ENCODE results near the gene TRAF3IP3.
"Not testable (repeated sequence)": the region's sequence is repeated elsewhere in the genome, so short reads cannot be mapped to it uniquely, and the experiment has no call there.

TRAF3IP3 gene

DNA sequence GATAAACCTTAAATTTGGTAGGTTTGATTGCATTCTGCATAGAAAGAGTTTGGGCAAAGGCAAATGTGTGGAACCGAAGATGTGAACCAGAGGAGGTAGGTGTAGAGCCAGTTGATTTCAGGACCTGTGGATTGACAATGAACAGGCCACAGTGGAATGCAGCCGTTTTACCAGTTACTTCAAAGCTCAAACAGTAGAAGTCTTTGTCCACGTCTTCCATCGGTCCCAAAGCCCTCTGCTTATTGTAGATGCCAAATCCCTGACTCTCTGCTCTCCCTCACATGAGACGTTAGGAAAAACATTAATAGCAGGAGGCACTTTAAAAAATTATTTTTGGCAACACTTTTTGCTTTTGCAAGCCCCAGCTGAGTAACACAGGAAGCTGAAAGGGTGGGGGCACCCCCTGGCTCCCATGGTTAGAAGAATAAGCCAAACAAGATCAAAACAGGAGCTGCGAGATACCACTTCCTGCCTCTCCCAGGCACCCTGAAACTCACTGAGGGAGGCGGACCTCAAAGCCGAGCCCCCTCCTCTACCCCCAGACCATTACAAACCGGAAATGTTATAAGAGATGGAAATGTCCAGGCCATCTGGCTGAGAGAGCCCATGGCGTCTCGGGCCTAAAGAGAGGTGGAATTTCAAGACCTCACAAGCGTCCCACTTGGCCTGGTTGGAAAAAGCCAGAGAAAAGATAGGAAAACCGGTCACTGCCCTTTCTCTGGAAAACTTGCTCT lies 13.5 kb downstream of the TRAF3IP3 start:
- DNase-seq, result peak; percentile 85

GRCh38 chr1:209769971-209770370 lies 14.1 kb downstream of the TRAF3IP3 start:
- peak; percentile 48 for DNase-seq

GRCh38 chr1:209770636-209771415 lies 15.0 kb downstream of the TRAF3IP3 start:
- no peak for DNase-seq

GRCh38 chr1:209772126-209772525 lies 16.3 kb downstream of the TRAF3IP3 start:
- no peak for DNase-seq

GRCh38 chr1:209774592-209774991 lies 18.7 kb downstream of the TRAF3IP3 start:
- DNase-seq, result peak; percentile 51

DNA sequence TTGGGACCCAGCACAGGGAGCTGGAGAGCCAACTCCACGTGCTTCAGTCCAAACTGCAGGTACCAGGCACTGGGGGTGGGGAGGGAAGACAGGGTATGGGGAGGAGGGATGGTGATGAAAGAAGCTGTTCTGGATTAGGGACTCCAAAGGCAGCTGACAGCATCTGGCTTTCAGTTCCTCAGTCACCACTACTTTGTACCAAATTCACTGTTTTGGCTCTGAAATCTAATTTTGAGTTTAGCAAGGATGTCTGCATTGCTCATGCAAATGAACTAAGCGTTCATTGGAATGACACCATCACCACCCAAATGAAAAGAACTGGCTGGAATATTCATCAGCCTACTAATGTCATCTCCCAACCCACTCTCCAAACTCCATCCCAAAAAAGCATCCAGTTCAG lies 19.8 kb downstream of the TRAF3IP3 start:
- peak; percentile 60 for DNase-seq

DNA sequence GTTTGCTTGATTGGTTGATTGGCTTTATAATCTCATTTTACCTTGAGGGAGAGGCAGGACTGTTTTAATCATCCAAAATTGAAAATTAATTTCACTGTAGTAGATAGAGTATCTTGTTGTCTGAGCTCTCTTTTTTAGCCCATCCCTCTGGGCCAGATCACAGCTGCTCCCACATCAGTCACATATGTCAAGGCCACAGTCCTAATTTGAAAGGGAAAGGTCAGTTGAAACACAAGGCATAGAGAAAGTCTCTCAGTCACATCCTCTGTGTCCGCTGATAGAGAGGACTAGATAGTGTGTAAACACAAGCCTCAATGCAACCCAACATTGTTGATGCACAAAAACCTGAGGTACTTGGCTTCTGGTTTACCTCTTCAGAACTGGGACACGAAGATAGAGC lies 21.7 kb downstream of the TRAF3IP3 start:
- DNase-seq, result no peak

DNA sequence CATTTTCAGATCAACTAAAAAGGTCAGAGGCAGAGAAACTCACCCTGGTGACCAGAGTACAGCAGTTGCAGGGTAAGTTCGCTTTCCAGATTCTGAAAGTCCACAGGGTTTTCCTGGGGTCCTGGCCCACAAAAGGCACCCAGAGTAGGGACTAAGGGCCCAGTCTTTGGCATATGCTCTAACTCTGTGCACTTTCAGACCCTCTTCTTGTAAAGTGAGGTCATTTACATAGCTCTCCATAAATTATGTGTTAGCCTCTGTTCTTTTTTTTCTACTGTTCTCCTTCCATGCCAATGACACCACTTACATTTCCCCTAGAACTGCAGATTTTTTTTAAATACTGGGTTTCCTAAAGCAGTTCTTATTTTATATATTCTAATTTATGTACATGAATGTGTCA lies 22.2 kb downstream of the TRAF3IP3 start:
- DNase-seq, result no peak

DNA sequence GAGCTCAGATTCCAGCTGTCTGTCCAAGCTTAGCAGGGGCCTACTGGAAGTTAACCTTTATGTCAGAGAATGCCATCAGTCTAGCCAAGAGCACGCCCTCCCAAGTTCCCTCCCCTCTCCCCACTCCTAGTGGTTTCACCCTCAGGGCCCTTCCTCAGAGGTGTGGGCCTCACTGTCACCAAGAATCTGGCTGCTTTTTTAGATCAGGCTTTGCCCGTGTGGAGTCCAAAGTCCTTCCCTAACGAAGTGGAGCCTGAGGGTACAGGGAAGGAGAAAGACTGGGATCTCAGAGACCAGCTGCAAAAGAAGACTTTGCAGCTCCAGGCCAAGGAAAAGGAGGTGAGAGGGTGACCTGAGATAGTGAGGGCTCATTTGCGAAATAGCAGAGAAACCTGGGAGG lies 24.4 kb downstream of the TRAF3IP3 start:
- DNase-seq, result no peak

DNA sequence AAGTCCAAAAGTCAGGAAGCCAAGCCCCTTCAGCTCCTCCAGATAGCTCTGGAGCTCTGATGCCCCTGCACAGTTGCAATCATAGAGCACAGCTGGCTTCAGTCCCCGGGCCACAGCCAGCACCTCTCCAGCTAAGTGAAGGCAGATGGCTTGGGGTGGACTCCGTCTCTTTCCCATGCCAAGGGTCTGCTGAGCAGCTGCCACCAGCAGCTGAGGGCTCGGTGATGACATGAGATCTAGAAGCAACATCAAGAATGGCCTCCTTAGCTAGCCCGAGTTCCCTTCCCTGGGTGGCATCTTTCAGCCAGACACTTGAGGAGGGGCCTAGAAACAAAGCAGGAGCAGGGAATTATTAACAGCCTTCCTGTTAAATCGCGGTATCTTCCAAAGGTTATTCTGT lies 27.5 kb downstream of the TRAF3IP3 start:
- no peak for DNase-seq

GRCh38 chr1:209784265-209785169 lies 28.7 kb downstream of the TRAF3IP3 start, which contains the start of gene C1orf74:
Gene C1orf74 (minus strand): TSS chr1:209784559. CDS start chr1:209783634, 925 bp downstream.
- peak; percentile 99 for DNase-seq

DNA sequence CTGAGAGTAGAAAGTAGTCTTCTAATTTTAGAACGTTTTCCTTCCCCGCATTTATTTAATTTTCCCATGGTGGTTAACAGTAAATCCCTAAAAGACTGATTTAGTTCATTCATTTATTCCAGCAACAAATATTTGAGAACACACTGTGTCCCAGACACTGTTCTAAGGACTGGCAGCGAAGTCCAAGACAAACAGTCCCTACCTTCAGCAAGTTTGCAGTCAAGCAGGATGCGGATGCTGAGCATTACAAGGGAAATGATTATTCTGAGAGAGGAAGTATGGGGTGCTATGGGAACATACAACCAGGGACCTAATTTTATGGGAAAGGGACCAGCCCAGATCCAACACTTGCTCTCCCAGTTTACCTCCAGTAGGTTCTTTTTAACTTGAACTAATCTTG lies 29.7 kb downstream of the TRAF3IP3 start:
- no peak for DNase-seq

- DNase-seq, result no peak
These were observed 30.3 kb downstream of the TRAF3IP3 start for GRCh38 chr1:209786146-209786545.

GRCh38 chr1:209787551-209787950 lies 31.7 kb downstream of the TRAF3IP3 start:
- DNase-seq, result no peak

- no peak for DNase-seq
These were observed 33.4 kb downstream of the TRAF3IP3 start for GRCh38 chr1:209789245-209789644.

DNA sequence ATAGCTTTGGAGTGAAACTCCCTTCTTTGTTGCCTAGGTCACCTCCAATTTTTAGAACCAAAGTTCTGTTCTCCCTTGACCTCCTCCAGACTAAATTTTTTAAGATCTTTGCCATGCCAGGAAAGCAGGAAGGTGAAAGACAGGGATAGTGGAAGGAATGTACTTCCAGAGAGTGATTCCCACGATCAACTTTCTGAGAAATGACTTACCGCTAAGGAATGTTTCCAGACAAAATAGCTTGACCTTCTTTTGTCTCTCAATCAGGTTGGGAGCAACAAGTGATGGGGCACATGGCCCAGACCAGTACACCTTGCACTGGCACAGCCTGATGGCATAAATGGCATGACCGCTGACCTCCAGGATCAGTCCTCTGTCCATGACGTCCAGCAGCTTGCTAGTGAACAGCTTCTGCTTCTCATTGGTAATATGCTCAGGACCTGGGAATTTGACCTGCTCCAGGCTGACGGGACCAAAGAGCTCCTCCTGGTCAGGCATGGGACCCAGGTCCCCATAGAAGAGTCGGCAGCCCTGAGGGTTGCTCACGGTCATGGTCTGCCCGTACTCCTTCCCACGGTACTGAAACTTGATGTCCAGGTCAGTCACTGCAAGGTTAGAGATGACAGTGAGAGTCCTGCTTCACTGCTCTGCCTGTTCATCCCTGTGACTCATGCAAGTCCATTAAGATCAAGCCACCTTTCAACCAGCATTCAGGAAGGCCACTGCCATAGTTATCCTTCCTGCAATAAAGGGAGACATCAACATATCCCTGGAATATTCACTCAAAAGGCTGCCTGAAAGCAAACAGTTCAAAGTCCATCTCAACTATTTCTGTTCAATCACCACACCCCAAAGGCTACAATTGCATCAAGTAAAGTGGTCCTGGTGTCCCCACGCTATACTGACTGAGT lies 34.7 kb downstream of the TRAF3IP3 start:
- DNase-seq, result no peak

DNA sequence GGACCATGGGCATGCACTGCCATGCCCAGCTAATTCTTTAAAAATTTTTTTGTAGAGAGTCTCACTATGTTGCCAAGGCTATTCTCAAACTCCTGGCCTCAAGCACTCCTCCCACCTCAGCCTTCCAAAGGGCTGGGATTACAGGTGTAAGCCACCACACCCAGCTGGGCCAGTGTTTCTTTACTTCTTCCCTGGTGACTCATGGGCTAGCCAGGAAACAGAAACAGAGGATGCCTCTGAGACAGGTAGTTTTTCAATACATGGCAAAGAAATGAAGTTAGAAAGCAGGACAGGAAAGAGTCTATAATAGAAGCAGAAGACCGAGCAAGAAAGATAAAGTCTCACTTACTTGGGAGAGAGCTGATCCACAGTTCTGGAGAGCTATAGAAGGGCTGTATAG lies 36.1 kb downstream of the TRAF3IP3 start:
- no peak for DNase-seq

DNA sequence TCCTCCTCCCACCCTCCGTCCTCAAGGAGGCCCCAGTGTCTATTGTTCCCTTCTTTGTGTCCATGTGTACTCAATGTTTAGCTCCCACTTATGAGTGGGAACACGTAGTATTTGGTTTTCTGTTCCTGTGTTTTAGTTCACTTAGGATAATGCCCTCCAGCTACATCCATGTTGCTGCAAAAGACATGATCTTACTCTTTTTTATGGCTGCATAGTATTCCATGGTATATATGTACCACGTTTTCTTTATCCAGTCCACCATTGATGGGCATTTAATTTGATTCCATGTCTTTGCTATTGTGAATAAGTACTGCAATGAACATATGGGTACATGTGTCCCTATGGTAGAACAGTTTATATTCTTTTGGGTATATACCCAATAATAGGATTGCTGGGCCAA lies 37.9 kb downstream of the TRAF3IP3 start:
- DNase-seq, result not testable (repeated sequence)

DNA sequence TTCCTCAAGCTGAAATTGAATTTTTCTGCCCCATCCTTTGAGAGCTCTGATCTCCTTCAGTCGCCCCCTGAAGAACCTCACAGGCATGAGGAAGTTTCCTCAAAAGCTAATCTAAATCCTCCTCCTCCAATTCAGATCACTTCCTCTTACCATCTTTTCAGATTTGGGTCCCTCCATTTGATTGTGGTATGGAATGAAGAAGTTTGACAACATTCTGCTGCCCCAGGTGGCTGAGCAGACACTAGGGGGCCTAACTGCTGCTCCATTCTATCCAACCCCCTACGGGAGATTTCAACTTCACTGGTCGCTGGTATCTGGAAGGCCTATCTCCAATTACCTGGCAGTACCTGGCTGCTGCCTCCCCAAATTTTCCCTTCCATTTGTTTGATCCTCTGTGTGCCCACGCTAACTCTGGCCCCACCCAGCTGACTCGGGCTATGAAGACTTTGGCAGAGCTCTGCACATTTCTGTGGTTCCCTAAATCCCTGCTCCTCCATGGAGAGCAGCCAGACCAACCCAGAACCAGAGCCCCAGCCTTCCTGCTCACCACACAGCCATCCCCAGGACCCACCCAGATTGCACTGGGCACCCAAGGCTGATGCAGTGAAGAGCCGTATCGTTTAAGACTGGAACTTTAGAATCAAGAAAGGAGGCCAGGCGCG lies 42.3 kb downstream of the TRAF3IP3 start:
- no peak for DNase-seq

DNA sequence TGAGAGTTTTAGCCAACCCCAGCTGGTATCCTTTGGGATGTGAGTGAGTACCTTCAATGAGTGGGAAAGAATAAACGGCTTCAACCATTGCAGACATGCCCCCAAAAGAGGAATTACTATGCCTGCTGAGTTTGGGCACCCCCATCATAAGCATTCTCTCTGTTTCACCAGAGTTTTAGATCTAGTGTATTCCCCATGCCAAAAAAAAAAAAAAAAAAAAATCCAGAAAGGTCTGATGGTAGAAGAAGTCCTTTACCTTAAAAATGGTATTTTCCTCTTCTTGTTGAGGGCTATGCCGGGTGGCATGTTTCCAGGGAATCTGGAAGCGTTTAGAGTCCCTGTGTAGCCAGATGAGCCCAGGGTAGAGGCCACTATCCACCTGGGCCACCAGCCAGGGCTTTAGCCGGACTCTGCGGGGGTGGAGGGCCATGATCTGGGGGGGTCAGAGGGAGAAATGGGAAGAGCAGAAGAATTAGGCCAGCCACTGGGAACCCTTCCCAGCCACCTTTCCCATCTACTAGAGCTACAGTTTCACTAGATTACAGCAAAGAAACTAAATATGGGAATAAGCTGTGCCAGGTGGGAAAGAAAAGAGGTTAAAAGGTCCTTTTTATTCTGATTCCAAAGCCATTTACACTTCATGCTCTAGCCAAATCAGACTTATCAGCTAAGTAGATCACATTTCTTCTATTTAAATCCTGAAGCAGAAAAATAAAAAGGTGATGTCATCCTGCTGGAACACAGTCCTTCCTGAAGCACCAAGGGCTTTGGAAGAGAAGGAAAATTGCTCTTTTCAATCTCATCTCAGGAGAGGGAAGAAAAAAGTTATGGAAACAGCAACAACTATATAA lies 45.4 kb downstream of the TRAF3IP3 start:
- no peak for DNase-seq

Data from inflammatory macrophage treated with lipopolysaccharide for 4 hours (primary cell).